ENCODE results near the gene ANKRD55. TPM values are rescaled to one million over a fixed set of nuclear protein-coding genes. Genes with fewer than 3 reads are reported as not detected.

ANKRD55 gene
- total and polyA plus RNA-seq, 2 of the 8 experiments (the other 6 are each of a cell fraction or from before 2014, with no cell fraction given): not detected

DNA sequence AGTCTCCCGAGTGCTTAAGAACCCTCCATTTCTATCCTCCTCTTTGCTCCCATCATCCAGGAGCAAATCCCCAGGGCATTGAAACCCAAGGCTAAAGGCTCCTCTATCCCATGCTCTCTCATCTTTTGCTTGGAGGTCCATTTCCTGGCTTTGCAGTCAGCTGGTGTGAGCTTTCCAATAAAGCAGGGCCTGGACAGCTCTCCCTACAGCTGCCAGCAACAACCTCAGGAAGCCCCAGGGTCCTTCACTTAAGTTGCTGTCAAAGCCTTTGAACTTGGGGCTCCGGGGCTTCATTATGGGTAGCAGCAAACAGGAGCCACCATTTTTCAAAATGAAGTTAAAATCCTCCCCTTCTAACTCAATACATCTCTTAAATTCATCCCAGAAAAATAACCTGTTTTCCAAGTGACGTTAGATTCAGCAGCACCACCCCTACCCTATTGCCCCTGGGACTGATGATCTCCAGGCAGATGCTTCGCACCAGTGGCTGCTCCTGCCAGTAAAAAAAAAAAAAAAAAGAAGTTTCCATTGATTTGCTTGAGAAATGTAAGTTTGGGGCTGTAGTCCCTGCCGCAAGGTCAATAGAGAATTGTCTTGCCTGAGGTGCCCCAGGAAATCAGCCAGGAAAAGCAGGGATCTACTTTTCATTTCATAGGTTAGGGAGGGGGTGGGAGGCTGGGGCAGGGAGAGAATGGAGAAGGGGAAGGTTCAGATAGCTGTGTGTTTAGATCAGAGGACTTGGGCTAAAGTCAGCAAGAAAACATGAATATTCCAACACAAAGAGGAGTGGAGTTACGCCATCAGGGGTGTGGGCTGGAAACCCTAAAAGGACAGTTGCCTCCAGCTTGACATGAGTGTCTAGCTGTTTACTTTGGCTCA is 154.6 kb downstream of the ANKRD55 start:
- Histone ChIP-seq H3K23ac (ENCODE audit: insufficient read length) (no peak overlapping the region), H3K4me3 (ENCODE audit: extremely low read depth in 1 of 4, insufficient read depth in 2 of 4, low read depth in 3 of 4, low read length in 4 of 4) (no peak overlapping the region), H3K79me1 (ENCODE audit: low read depth, low read length) (no peaks in the 10 kb centered on the region), H4K8ac (ENCODE audit: extremely low read depth, insufficient read depth, low read length) (no peak overlapping the region), H2BK20ac (ENCODE audit: low read length) (no peak overlapping the region), H3K18ac (ENCODE audit: extremely low read depth, low read length) (no peak overlapping the region), H3K9ac (replicated peaks in 1 of 4; ENCODE audit: extremely low read depth in 1 of 4, low read depth in 3 of 4, low read length in 3 of 4) (no peak overlapping the region), H3K27ac (ENCODE audit: low read depth, low read length) (no peak overlapping the region), H3K9me3 (ENCODE audit: insufficient read depth in 2 of 2, low read depth in 1 of 2, low read length in 1 of 2) (no peaks in the 10 kb centered on the region), H4K20me1 (replicated peaks in 1 of 2; ENCODE audit: control insufficient read depth in 1 of 2, insufficient read depth in 2 of 2, low read length in 2 of 2) (no peaks in the 10 kb centered on the region), H2BK5ac (ENCODE audit: low read depth, low read length) (no peak overlapping the region), H3K36me3 (ENCODE audit: control insufficient read depth in 2 of 4, insufficient read depth in 4 of 4, low read length in 3 of 4) (no peaks in the 10 kb centered on the region), H3K27me3 (replicated peaks in 1 of 4; ENCODE audit: control insufficient read depth in 3 of 4, extremely low read depth in 1 of 4, insufficient read depth in 3 of 4, low read length in 3 of 4) (no peaks in the 10 kb centered on the region), H3K4me2 (ENCODE audit: insufficient read depth in 1 of 2, low read depth in 2 of 2, low read length in 2 of 2) (no peak overlapping the region), H2BK12ac (ENCODE audit: low read depth, low read length) (no peak overlapping the region), H3K56ac (replicated peaks; ENCODE audit: insufficient read length, low read depth, low read length) (no peak overlapping the region), H2BK15ac (ENCODE audit: low read length) (no peak overlapping the region), H4K91ac (replicated peaks; ENCODE audit: insufficient read length, low read length) (no peak overlapping the region), H4K5ac (ENCODE audit: insufficient read length, low read depth, low read length) (no peak overlapping the region), H2BK120ac (replicated peaks; ENCODE audit: low read depth, low read length) (no peak overlapping the region), H3K14ac (ENCODE audit: insufficient read length) (no peak overlapping the region), H3K4me1 (replicated peaks in 1 of 4; ENCODE audit: control insufficient read depth in 3 of 4, insufficient read depth in 4 of 4, low read length in 3 of 4) (no peaks in the 10 kb centered on the region), H2AFZ (ENCODE audit: low read length) (no peak overlapping the region), H3K4ac (replicated peaks; ENCODE audit: insufficient read length, low read depth, low read length) (no peak overlapping the region), H3K79me2 (ENCODE audit: control insufficient read depth in 1 of 2, insufficient read depth in 2 of 2, low read length in 2 of 2) (no peaks in the 10 kb centered on the region), H2AK5ac (ENCODE audit: low read depth, low read length) (no peak overlapping the region), H3K23me2 (ENCODE audit: low read depth, low read length) (no peaks in the 10 kb centered on the region)
- ChIA-PET CTCF (ENCODE audit: partially characterized antibody) (interaction anchor here (1.1 to 1.2 kb wide), 2 partner anchors 123 to 124 kb away, joined by 3 read pairs; no protein-coding TSS in a partner anchor), POLR2A (ENCODE audit: partially characterized antibody) (no interaction called here)
- 94% methylated on average over 6 of the region's 6 CpGs; no CpG with 5 or more reads in 1 of the 2 experiments for WGBS, 2 experiments (ENCODE audit: extremely low coverage in 1 of 2, insufficient coverage in 1 of 2, insufficient read length in 1 of 2, insufficient replicate concordance in 2 of 2, low coverage in 1 of 2, low lambda C conversion rate in 2 of 2, missing lambda C conversion rate in 1 of 2)
- FAIRE-seq (no peak), DNase-seq (ENCODE audit: low read depth in 1 of 2, low spot score in 2 of 2) (no peak)
- TF ChIP-seq TCF12 (IDR thresholded peaks at IDR 0.05; ENCODE audit: low read depth, low read length) (no peak), NRF1 (IDR thresholded peaks at IDR 0.05; ENCODE audit: low read depth, low read length) (no peak), GTF2F1 (IDR thresholded peaks at IDR 0.05; ENCODE audit: borderline replicate concordance, low read depth, low read length) (no peak), CHD1 (IDR thresholded peaks at IDR 0.05; ENCODE audit: low read depth, low read length) (no peak), CHD2 (IDR thresholded peaks at IDR 0.05; ENCODE audit: low read length) (no peak), YY1 (IDR thresholded peaks at IDR 0.05; ENCODE audit: low read depth, low read length) (no peak), POLR2AphosphoS5 (IDR thresholded peaks at IDR 0.05; ENCODE audit: low read depth, low read length) (no peak), HDAC2 (IDR thresholded peaks at IDR 0.05; ENCODE audit: borderline replicate concordance in 1 of 2, low read depth in 2 of 2, low read length in 2 of 2) (no peak), RAD21 (IDR thresholded peaks at IDR 0.05 in 1 of 2, conservative IDR thresholded peaks at IDR 0.05 in 1 of 2; ENCODE audit: low read depth in 2 of 2, low read length in 2 of 2) (no peak), TBP (IDR thresholded peaks at IDR 0.05; ENCODE audit: low read depth, low read length) (no peak)
- TF ChIP-seq, protein P1, sequence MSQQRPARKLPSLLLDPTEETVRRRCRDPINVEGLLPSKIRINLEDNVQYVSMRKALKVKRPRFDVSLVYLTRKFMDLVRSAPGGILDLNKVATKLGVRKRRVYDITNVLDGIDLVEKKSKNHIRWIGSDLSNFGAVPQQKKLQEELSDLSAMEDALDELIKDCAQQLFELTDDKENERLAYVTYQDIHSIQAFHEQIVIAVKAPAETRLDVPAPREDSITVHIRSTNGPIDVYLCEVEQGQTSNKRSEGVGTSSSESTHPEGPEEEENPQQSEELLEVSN (IDR thresholded peaks at IDR 0.05): no peak
- TF ChIP-seq, protein P2, sequence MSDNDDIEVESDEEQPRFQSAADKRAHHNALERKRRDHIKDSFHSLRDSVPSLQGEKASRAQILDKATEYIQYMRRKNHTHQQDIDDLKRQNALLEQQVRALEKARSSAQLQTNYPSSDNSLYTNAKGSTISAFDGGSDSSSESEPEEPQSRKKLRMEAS (IDR thresholded peaks at IDR 0.05): no peak
